WTC11 (cell line): ENCODE data around the gene REG4.

ENCODE experiments used
- ATF3 ChIP-seq: sonication (generic); formaldehyde crosslinking; conservative IDR thresholded peaks from 2 replicates; pipeline ENCODE4 v1.8.1; 2022; ENCODE audit warnings: mild to moderate bottlenecking, missing genetic modification reagents
- CTCF ChIP-seq: fragments of 200-600 bp; IDR thresholded peaks from 2 replicates; pipeline ENCODE4 v1.8.0; 2022; ENCODE audit warnings: antibody characterized with exemption
- FOXP1 ChIP-seq: sonication (generic); formaldehyde crosslinking; IDR thresholded peaks from 2 replicates; pipeline ENCODE4 v1.8.0; 2022; ENCODE audit warnings: missing genetic modification reagents, mild to moderate bottlenecking, moderate library complexity, borderline replicate concordance
- NFATC4 ChIP-seq: fragments of 250-450 bp; sonication (Bioruptor Pico); IDR thresholded peaks from 2 replicates; pipeline ENCODE4 v1.9.0; 2021; ENCODE audit warnings: mild to moderate bottlenecking
- NFYB ChIP-seq: sonication (generic); formaldehyde crosslinking; conservative IDR thresholded peaks from 2 replicates; pipeline ENCODE4 v1.8.0; 2022; ENCODE audit warnings: low read depth, missing genetic modification reagents
- PRDM15 ChIP-seq: sonication (generic); formaldehyde crosslinking; IDR thresholded peaks from 2 replicates; pipeline ENCODE4 v1.8.0; 2022; ENCODE audit warnings: missing genetic modification reagents

- no peak for TF ChIP-seq NFYB (CRISPR knock-in tag)
- no peak for TF ChIP-seq ATF3 (CRISPR knock-in tag)
- TF ChIP-seq CTCF: no peak
- TF ChIP-seq FOXP1 (CRISPR knock-in tag): no peak
- no peak for TF ChIP-seq NFATC4 (CRISPR knock-in tag)
- no peak for TF ChIP-seq PRDM15 (CRISPR knock-in tag)
These were observed 4.8 kb downstream of the REG4 start for GRCh38 chr1:119806489-119806888.
